HCT116 (cell line): Measurements from ENCODE around the gene ATP8A1. TPM values are rescaled to one million over a fixed set of nuclear protein-coding genes. Genes with fewer than 3 reads are reported as not detected.

Source experiments
- ATAC-seq: fragments of 200-7000 bp; cut with Tn5 transposase; 2 replicates; pipeline ENCODE4 v1.9.1; 2020; ENCODE audit warnings: mild to moderate bottlenecking, moderate library complexity
- BruUV-seq: library from RNA; stranded (reverse); fragments of 400-500 nt; replicated peaks from 2 replicates; lab custom pipeline; 2021; lab: Mats Ljungman, UMichigan
- CTCF ChIA-PET: fragments of 300-600 bp; sonication (Branson Sonifier 250); formaldehyde crosslinking; loops from one replicate; lab custom pipeline; 2021; ENCODE audit warnings: antibody characterized with exemption; lab: Charles Lee
- POLR2A ChIA-PET: fragments of 300-600, 350-600 bp; sonication (Branson Sonifier 250); formaldehyde crosslinking; loops from one replicate; lab custom pipeline; 2021; ENCODE audit warnings: antibody characterized with exemption; lab: Charles Lee
- RAD21 ChIA-PET, 2 experiments: fragments of 300-600 bp; sonication (Branson Sonifier 250); formaldehyde crosslinking; loops; one replicate each; lab custom pipeline; 2023; ENCODE audit warnings: low total read pairs in 2 of 2; ENCODE audit not compliant: uncharacterized antibody in 2 of 2, unreplicated experiment in 2 of 2, low non-redundant PET in 1 of 2; lab: Charles Lee
- DNase-seq: peaks from one replicate; pipeline ENCODE4 v3.0.0-alpha.2; 2010; ENCODE audit warnings: low read depth, low spot score
- H2AFZ ChIP-seq: fragments of 200-600 bp; shearing (Covaris generic), sonication (generic); 2 replicates; pipeline ENCODE4 v1.6.1; 2017; ENCODE audit warnings: low read depth, mixed run types, mixed read lengths, antibody characterized with exemption, low read length; ENCODE audit not compliant: poor library complexity, severe bottlenecking
- H3K27ac ChIP-seq: 2 replicates; pipeline ENCODE4 v1.5.1; 2012; ENCODE audit warnings: low read depth, low read length
- H3K27me3 ChIP-seq: fragments of 200-600 bp; sonication (generic); 2 replicates; pipeline ENCODE4 v1.6.1; 2016; ENCODE audit warnings: mixed run types, low read length, mixed read lengths; ENCODE audit not compliant: insufficient read depth
- H3K36me3 ChIP-seq, 2 experiments: fragments of 200-500 bp in 1 of 2; fragments of 200-600 bp in 1 of 2; sonication (Bioruptor generic) in 1 of 2; sonication (generic) in 1 of 2; 2 replicates each; pipeline versions ENCODE4 v1.5.1 to v1.6.1; 2014 to 2016; ENCODE audit warnings: low read length in 2 of 2, inconsistent platforms in 1 of 2, mixed read lengths in 1 of 2, mixed run types in 1 of 2; ENCODE audit not compliant: insufficient read depth in 2 of 2, control insufficient read depth in 1 of 2
- H3K4me1 ChIP-seq, 2 experiments: fragments of 200-600 bp in 1 of 2; sonication (generic) in 1 of 2; 2 replicates each; pipeline versions ENCODE4 v1.5.1 to v1.6.1; 2012 to 2017; ENCODE audit warnings: low read length in 2 of 2, inconsistent platforms in 1 of 2, mild to moderate bottlenecking in 1 of 2, mixed read lengths in 1 of 2, mixed run types in 1 of 2, moderate library complexity in 1 of 2; ENCODE audit not compliant: insufficient read depth in 2 of 2, control insufficient read depth in 1 of 2
- H3K4me2 ChIP-seq: fragments of 200-600 bp; sonication (generic); 2 replicates; pipeline ENCODE4 v1.6.1; 2017; ENCODE audit warnings: mixed run types, low read length, mixed read lengths
- H3K4me3 ChIP-seq, 2 experiments: fragments of 200-600 bp in 1 of 2; sonication (generic) in 1 of 2; replicated peaks in 1 of 2; 2 replicates each; pipeline ENCODE4 v1.5.1; 2011 to 2016; ENCODE audit warnings: low read length in 2 of 2, control low read depth in 1 of 2, low read depth in 1 of 2, mild to moderate bottlenecking in 1 of 2, mixed read lengths in 1 of 2, mixed run types in 1 of 2
- H3K79me2 ChIP-seq: fragments of 200-600 bp; sonication (generic); 2 replicates; pipeline ENCODE4 v1.6.1; 2017; ENCODE audit warnings: mild to moderate bottlenecking, mixed run types, low read length, moderate library complexity, mixed read lengths; ENCODE audit not compliant: insufficient read depth
- H3K9ac ChIP-seq: fragments of 200-600 bp; sonication (generic); 2 replicates; pipeline ENCODE4 v1.6.1; 2016; ENCODE audit warnings: low read length, mixed read lengths
- H3K9me2 ChIP-seq: fragments of 200-600 bp; sonication (generic), shearing (Covaris generic); 2 replicates; pipeline ENCODE4 v1.6.1; 2017; ENCODE audit warnings: mixed run types, mild to moderate bottlenecking, moderate library complexity; ENCODE audit not compliant: insufficient read depth
- H3K9me3 ChIP-seq, 2 experiments: fragments of 200-500 bp in 1 of 2; fragments of 200-600 bp in 1 of 2; sonication (Bioruptor generic) in 1 of 2; sonication (generic) in 1 of 2; 2 replicates each; pipeline ENCODE4 v1.6.1; 2014 to 2017; ENCODE audit warnings: low read length in 2 of 2, mixed read lengths in 2 of 2, inconsistent platforms in 1 of 2, low read depth in 1 of 2, mild to moderate bottlenecking in 1 of 2, mixed run types in 1 of 2, moderate library complexity in 1 of 2; ENCODE audit not compliant: control insufficient read depth in 1 of 2, insufficient read depth in 1 of 2
- H4K20me1 ChIP-seq: fragments of 200-600 bp; sonication (generic), shearing (Covaris generic); 2 replicates; pipeline ENCODE4 v1.6.1; 2017; ENCODE audit warnings: mixed run types, mild to moderate bottlenecking, moderate library complexity; ENCODE audit not compliant: insufficient read depth
- CTCF ChIP-seq, 3 experiments: fragments of 200-600 bp in 1 of 3; sonication (generic) in 1 of 3; IDR thresholded peaks in 2 of 3; conservative IDR thresholded peaks in 1 of 3; 2 replicates each; pipeline ENCODE4 v1.5.1; 2012 to 2017; ENCODE audit warnings: low read depth in 2 of 3, low read length in 2 of 3, antibody characterized with exemption in 1 of 3, borderline replicate concordance in 1 of 3, control low read depth in 1 of 3, mild to moderate bottlenecking in 1 of 3, mixed read lengths in 1 of 3, mixed run types in 1 of 3, moderate library complexity in 1 of 3; ENCODE audit not compliant: insufficient read depth in 1 of 3
- FOSL1 ChIP-seq: IDR thresholded peaks from 2 replicates; pipeline ENCODE4 v1.6.1; 2012; ENCODE audit warnings: low read depth
- JUND ChIP-seq: IDR thresholded peaks from 2 replicates; pipeline ENCODE4 v1.6.1; 2012
- POLR2A ChIP-seq: IDR thresholded peaks from 2 replicates; pipeline ENCODE4 v1.7.0; 2011; ENCODE audit warnings: borderline replicate concordance; ENCODE audit not compliant: insufficient read depth, insufficient read length; ENCODE audit errors: extremely low read depth
- SIN3A ChIP-seq: IDR thresholded peaks from 2 replicates; pipeline ENCODE4 v1.6.1; 2012; ENCODE audit warnings: low read depth
- SP1 ChIP-seq: IDR thresholded peaks from 2 replicates; pipeline ENCODE4 v1.6.1; 2012; ENCODE audit warnings: low read depth
- YY1 ChIP-seq: IDR thresholded peaks from 2 replicates; pipeline ENCODE4 v1.6.1; 2011; ENCODE audit warnings: low read length, low read depth, moderate library complexity, mild to moderate bottlenecking; ENCODE audit not compliant: insufficient replicate concordance; ENCODE audit errors: extremely low read depth
- ZBTB33 ChIP-seq: IDR thresholded peaks from 2 replicates; pipeline ENCODE4 v1.6.1; 2011; ENCODE audit warnings: mild to moderate bottlenecking, low read length, moderate library complexity; ENCODE audit not compliant: insufficient replicate concordance; ENCODE audit errors: extremely low read depth
- ZFX ChIP-seq: fragments of 450-650 bp; IDR thresholded peaks from 2 replicates; pipeline ENCODE4 v1.6.1; 2017
- ZNF274 ChIP-seq: fragments of 200-500 bp; sonication (Bioruptor generic); IDR thresholded peaks from 2 replicates; pipeline ENCODE4 v1.6.1; 2014; ENCODE audit warnings: mild to moderate bottlenecking, low read depth, low read length, inconsistent platforms
- intact Hi-C: fragments of 100-400 bp; cut with micrococcal nuclease; formaldehyde crosslinking; loops from 2 replicates; pipeline ENCODE4 v1.10.0; 2022
- total RNA-seq: library from RNA; stranded (reverse); gene quantifications from one replicate; pipeline ENCODE4 v1.2.1, GENCODE V29; 2021; ENCODE audit not compliant: unreplicated experiment

Gene ATP8A1
- total RNA-seq, 1 experiment from 2014 or later: 1.9 TPM

- no TSS peak for BruUV-seq
Observed at GRCh38 chr4:42588909-42589308, 68.0 kb downstream of the ATP8A1 start.

More at GRCh38 chr4:42588909-42589308, 68.0 kb downstream of the ATP8A1 start:
- Histone ChIP-seq H4K20me1 (no peaks in the 10 kb centered on the region; the same call in 1 of the 2 replicates), H2AFZ (no peak overlapping the region), H3K36me3 (no peaks in the 10 kb centered on the region), H3K9me2 (no peaks in the 10 kb centered on the region), H3K4me3 (no peak overlapping the region), H3K27ac (no peak overlapping the region), H3K27me3 (no peaks in the 10 kb centered on the region; the same call in 1 of the 2 replicates), H3K9ac (no peak overlapping the region), H3K4me1 (no peaks in the 10 kb centered on the region), H3K79me2 (no peaks in the 10 kb centered on the region), H3K9me3 (no peaks in the 10 kb centered on the region), H3K4me2 (no peak overlapping the region)
- ATAC-seq: no peak
- TF ChIP-seq ZFX (no peak), POLR2A (no peak), ZNF274 (no peak), CTCF (IDR thresholded peaks at IDR 0.05 in 2 of 3, conservative IDR thresholded peaks at IDR 0.05 in 1 of 3; ENCODE audit: borderline replicate concordance in 1 of 3, insufficient read depth in 1 of 3, low read depth in 2 of 3, low read length in 2 of 3) (no peak), ZBTB33 (no peak), SIN3A (no peak), FOSL1 (no peak), JUND (no peak), YY1 (no peak), SP1 (no peak)
- DNase-seq: no peak
- POLR2A ChIA-PET: no interaction called here
- CTCF ChIA-PET: interaction anchor here (1.4 to 1.5 kb wide), 2 partner anchors 11 to 20 kb away, joined by 3 to 4 read pairs; no protein-coding TSS in a partner anchor
- RAD21 ChIA-PET: no interaction called here
- intact Hi-C loops: no loop called here
